GM21515 (cell line): ENCODE measurements around the gene RGS7.
"Not testable (repeated sequence)": the region's sequence is repeated elsewhere in the genome, so short reads cannot be mapped to it uniquely, and the experiment has no call there.

Experiments
- ATAC-seq: cut with Tn5 transposase; IDR thresholded peaks from one replicate; pipeline ENCODE4 v1.9.1; 2021; ENCODE audit not compliant: unreplicated experiment

The RGS7 gene

DNA sequence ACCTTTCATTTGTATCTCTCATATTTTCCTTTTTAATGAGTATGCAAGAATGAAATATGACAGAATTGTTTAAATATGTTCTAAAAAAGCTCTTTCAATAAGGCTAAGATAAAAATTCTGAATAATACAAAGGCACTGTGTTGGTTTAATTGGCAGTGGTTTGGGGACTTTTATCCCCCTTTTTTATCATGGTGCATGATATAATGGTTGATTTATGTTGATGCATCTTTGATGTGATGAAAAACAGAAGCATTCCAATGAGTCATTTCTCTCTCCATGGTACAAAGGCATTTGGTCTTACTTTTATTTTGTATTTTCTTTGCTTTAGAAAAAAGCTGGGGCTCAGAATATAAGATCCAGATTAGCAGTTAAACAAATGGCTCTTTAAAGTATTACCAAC, 617.9 kb downstream of the RGS7 start:
- no peak for ATAC-seq

DNA sequence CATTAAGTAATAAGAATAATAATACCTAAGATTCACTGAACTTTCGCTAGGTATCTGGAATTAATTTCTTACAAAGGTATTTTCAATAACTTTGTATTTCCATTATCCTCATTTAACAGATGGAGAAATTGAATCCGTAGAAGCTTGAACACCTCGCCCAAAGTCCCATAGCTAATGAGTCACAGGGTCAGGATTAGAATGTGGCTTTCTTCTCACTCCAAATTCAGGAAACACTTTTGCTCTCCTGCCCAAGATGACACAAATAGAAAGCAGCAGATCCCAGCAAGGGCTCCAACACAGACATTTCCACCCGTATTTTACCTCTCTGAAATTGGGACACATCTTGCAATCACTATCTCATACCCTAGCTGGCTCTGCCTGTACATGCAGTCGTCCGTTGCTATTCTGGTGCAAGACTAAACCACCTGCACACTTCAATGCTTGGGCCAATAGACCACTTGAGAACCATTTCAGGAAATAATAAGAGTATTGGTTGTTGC, 619.2 kb downstream of the RGS7 start:
- ATAC-seq = no peak

DNA sequence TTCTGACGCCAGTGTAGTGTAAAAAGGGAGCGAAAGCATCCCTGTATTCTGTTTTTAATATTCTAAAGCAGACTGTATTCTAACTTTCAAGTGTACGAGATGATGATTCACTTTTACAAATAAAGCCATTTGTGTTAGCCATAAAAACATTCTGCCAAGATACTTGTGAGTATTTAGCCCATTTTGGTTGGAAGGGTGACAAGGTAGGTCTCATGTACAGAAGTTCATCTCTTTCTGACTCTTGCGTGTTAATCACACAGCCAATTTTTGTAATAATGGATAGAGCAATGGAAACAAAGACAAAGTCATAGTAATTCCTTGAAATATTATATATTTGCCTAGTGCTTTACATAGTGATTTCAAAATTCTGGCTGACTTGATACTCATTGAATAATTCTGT, 619.7 kb downstream of the RGS7 start:
- ATAC-seq = no peak

DNA sequence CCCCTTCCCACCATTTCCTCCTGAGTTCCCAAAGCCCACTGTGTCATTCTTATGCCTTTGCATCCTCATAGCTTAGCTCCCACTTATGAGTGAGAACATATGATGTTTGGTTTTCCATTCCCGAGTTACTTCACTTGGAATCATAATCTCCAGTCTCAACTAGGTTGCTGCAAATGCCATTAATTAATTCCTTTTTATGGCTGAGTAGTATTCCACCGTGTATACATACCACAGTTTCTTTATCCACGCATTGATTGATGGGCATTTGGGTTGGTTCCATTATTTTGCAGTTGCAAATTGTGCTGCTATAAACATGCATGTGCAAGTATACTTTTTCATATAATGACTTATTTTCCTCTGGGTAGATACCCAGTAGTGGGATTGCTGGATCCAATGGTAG, 622.3 kb downstream of the RGS7 start:
- ATAC-seq = not testable (repeated sequence)

DNA sequence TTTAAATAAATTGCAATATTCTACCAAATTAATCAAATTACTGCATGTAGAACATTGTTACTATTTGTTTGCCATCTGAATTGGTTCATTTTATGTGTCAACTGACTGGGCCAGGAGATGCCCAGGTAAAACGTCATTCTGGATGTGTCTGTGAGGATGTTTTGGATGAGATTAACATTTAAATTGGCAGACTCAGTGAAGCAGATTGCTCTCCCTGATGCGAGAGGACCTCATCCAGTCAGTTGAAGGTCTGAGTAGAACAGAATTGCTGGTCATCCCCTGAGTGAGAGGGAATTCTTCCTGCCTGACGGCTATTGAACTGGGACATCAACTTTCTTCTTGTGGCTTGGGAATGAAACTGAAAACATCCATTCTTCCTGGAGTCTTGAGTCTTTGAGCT, 623.0 kb downstream of the RGS7 start:
- no peak for ATAC-seq

DNA sequence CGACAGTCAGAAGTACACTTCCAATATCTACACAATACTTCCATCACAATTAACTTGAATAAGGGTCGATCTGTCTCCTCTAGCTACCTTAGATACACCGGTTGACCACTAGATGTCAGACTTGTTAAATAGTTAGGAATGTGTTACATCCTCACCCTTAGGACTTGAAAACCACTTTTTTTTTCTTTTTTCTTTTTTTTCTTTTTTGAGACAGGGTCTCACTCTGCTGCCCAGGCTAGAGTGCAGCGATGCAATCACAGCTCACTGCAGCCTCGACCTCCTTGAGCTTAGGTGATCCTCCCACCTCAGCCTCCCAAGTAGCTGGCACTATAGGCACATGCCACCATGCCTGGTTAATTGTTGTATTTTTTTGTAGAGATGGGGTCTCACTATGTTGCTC, 624.6 kb downstream of the RGS7 start:
- ATAC-seq = peak; percentile 82
